Measurements from ENCODE around the gene GAB1.

GRCh38 chr4:143326735-143327134 lies 9.9 kb upstream of the GAB1 start:
- TF ChIP-seq ZBTB20 (tag by site-specific recombination; IDR thresholded peaks at IDR 0.05) (no peak), ZNF350 (tag by site-specific recombination; IDR thresholded peaks at IDR 0.05) (no peak), SP7 (tag by site-specific recombination; IDR thresholded peaks at IDR 0.05) (no peak), TCF7L2 (IDR thresholded peaks at IDR 0.05; ENCODE audit: borderline replicate concordance, low read depth, low read length) (no peak), ZBTB44 (tag by site-specific recombination; IDR thresholded peaks at IDR 0.05) (no peak), YY1 (tag by site-specific recombination; IDR thresholded peaks at IDR 0.05) (no peak), ZNF335 (tag by site-specific recombination; conservative IDR thresholded peaks at IDR 0.05) (no peak), ZNF140 (tag by site-specific recombination; IDR thresholded peaks at IDR 0.05) (no peak), ZNF76 (tag by site-specific recombination; IDR thresholded peaks at IDR 0.05; ENCODE audit: borderline replicate concordance, low read depth) (no peak), ZNF791 (tag by site-specific recombination; IDR thresholded peaks at IDR 0.05) (no peak), REPIN1 (tag by site-specific recombination; IDR thresholded peaks at IDR 0.05; ENCODE audit: low read depth) (no peak), ZNF24 (tag by site-specific recombination; IDR thresholded peaks at IDR 0.05) (no peak)
- TF ChIP-seq, protein P1, sequence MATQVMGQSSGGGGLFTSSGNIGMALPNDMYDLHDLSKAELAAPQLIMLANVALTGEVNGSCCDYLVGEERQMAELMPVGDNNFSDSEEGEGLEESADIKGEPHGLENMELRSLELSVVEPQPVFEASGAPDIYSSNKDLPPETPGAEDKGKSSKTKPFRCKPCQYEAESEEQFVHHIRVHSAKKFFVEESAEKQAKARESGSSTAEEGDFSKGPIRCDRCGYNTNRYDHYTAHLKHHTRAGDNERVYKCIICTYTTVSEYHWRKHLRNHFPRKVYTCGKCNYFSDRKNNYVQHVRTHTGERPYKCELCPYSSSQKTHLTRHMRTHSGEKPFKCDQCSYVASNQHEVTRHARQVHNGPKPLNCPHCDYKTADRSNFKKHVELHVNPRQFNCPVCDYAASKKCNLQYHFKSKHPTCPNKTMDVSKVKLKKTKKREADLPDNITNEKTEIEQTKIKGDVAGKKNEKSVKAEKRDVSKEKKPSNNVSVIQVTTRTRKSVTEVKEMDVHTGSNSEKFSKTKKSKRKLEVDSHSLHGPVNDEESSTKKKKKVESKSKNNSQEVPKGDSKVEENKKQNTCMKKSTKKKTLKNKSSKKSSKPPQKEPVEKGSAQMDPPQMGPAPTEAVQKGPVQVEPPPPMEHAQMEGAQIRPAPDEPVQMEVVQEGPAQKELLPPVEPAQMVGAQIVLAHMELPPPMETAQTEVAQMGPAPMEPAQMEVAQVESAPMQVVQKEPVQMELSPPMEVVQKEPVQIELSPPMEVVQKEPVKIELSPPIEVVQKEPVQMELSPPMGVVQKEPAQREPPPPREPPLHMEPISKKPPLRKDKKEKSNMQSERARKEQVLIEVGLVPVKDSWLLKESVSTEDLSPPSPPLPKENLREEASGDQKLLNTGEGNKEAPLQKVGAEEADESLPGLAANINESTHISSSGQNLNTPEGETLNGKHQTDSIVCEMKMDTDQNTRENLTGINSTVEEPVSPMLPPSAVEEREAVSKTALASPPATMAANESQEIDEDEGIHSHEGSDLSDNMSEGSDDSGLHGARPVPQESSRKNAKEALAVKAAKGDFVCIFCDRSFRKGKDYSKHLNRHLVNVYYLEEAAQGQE (tag by site-specific recombination; IDR thresholded peaks at IDR 0.05) = no peak
- TF ChIP-seq, protein P2, sequence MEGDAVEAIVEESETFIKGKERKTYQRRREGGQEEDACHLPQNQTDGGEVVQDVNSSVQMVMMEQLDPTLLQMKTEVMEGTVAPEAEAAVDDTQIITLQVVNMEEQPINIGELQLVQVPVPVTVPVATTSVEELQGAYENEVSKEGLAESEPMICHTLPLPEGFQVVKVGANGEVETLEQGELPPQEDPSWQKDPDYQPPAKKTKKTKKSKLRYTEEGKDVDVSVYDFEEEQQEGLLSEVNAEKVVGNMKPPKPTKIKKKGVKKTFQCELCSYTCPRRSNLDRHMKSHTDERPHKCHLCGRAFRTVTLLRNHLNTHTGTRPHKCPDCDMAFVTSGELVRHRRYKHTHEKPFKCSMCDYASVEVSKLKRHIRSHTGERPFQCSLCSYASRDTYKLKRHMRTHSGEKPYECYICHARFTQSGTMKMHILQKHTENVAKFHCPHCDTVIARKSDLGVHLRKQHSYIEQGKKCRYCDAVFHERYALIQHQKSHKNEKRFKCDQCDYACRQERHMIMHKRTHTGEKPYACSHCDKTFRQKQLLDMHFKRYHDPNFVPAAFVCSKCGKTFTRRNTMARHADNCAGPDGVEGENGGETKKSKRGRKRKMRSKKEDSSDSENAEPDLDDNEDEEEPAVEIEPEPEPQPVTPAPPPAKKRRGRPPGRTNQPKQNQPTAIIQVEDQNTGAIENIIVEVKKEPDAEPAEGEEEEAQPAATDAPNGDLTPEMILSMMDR (tag by site-specific recombination; IDR thresholded peaks at IDR 0.05) = no peak
